Adrenal gland (tissue), 5 donors: ENCODE measurements around the gene CHRM2.

ENCODE experiments used
- CTCF ChIP-seq, 6 experiments: fragments of 450-650 bp in 4 of 6; fragments of 200-600 bp in 2 of 6; sonication (generic) in 1 of 6; IDR thresholded peaks; 1 replicate in 5 of 6; 2 replicates in 1 of 6; pipeline versions ENCODE4 v1.5.1 to v1.8.0; 2016 to 2021; ENCODE audit warnings: antibody characterized with exemption in 6 of 6, mild to moderate bottlenecking in 2 of 6, moderate library complexity in 1 of 6
- POLR2A ChIP-seq, 2 donors: fragments of 450-650 bp; IDR thresholded peaks; one replicate each; pipeline ENCODE4 v1.6.1; 2017; ENCODE audit warnings: antibody characterized with exemption in 2 of 2, mild to moderate bottlenecking in 2 of 2, moderate library complexity in 1 of 2
- donor health status: DM: no; HTN: no; CAD: no.

- TF ChIP-seq POLR2A (IDR thresholded peaks at IDR 0.05) (no peak), CTCF (IDR thresholded peaks at IDR 0.05) (no peak)
These were observed 56.6 kb downstream of the CHRM2 start for GRCh38 chr7:136925044-136925443.
